HG03280 (cell line): Measurements from ENCODE around the gene TCN1.

Experiments used
- ATAC-seq: cut with Tn5 transposase; IDR thresholded peaks from one replicate; pipeline ENCODE4 v1.9.1; 2021; ENCODE audit warnings: mild to moderate bottlenecking, moderate library complexity; ENCODE audit not compliant: unreplicated experiment

The TCN1 gene

GRCh38 chr11:59810189-59810910 lies 55.9 kb downstream of the TCN1 start, which contains the start of gene MRPL16:
MRPL16 (minus strand) TSS chr11:59810778; CDS start chr11:59810658, 120 bp downstream.
- peak; percentile 99 for ATAC-seq

- no peak for ATAC-seq
These were observed 59.2 kb downstream of the TCN1 start for GRCh38 chr11:59807047-59807610.

- no peak for ATAC-seq
These were observed 62.2 kb downstream of the TCN1 start for GRCh38 chr11:59804061-59804460.
